K562 (cell line): ENCODE data around the gene SNX19. TPM values are rescaled to one million over a fixed set of nuclear protein-coding genes. Genes with fewer than 3 reads are reported as not detected.

ENCODE experiments used
- ATAC-seq: fragments of 200-7000 bp; cut with Tn5 transposase; 3 replicates; pipeline ENCODE4 v1.9.1; 2020; ENCODE audit warnings: moderate library complexity
- BruUV-seq: library from RNA; stranded (reverse); fragments of 400-500 nt; replicated peaks from 2 replicates; lab custom pipeline; 2021; lab: Mats Ljungman, UMichigan
- CTCF ChIA-PET: fragments of 300-600 bp; formaldehyde crosslinking; extraction: SDS; loops from one replicate; lab custom pipeline; 2021; ENCODE audit warnings: low intra/inter-chr PET ratio; lab: Yijun Ruan, JAX
- POLR2A ChIA-PET: fragments of 300-600, 350-650 bp; sonication (Branson Sonifier 250); formaldehyde crosslinking; extraction: SDS; loops from one replicate; lab custom pipeline; 2021; ENCODE audit warnings: antibody characterized with exemption, inconsistent platforms; lab: Yijun Ruan, JAX
- DNase-seq, 4 experiments: peaks; one replicate each; pipeline versions ENCODE4 v3.0.0 to v3.0.0-alpha.2; 2011 to 2018; ENCODE audit warnings: low spot score in 3 of 4, mixed read lengths in 3 of 4; ENCODE audit errors: extremely low read depth in 1 of 4
- FAIRE-seq: peaks from 2 replicates; lab custom pipeline; 2011; peaks lifted over from hg19 to GRCh38; lab: Jason Lieb, UNC
- H2AFZ ChIP-seq: 2 replicates; pipeline ENCODE4 v1.6.0; 2011; ENCODE audit warnings: low read depth, low read length, control low read depth, inconsistent platforms
- H3K27ac ChIP-seq: fragments of 200-600 bp; 3 replicates; pipeline ENCODE4 v1.8.0; 2011; ENCODE audit warnings: low read depth, mild to moderate bottlenecking, control low read depth, inconsistent platforms, low read length, moderate library complexity, mixed read lengths; ENCODE audit errors: extremely low read depth
- H3K27me3 ChIP-seq, 2 experiments: fragments of 300-600 bp in 1 of 2; 2 replicates in 1 of 2; 3 replicates in 1 of 2; pipeline versions ENCODE4 v1.6.0 to v1.8.0; 2011; ENCODE audit warnings: inconsistent platforms in 2 of 2, low read length in 2 of 2, mild to moderate bottlenecking in 1 of 2, mixed read lengths in 1 of 2, moderate library complexity in 1 of 2; ENCODE audit not compliant: control insufficient read depth in 2 of 2, insufficient read depth in 2 of 2
- H3K36me3 ChIP-seq: fragments of 300-600 bp; 3 replicates; pipeline ENCODE4 v1.8.0; 2011; ENCODE audit warnings: mild to moderate bottlenecking, low read length, inconsistent platforms; ENCODE audit not compliant: control insufficient read depth, insufficient read depth
- H3K4me1 ChIP-seq, 2 experiments: fragments of 200-600 bp in 1 of 2; replicated peaks in 1 of 2; 2 replicates in 1 of 2; 3 replicates in 1 of 2; pipeline versions ENCODE4 v1.5.1 to v1.8.0; 2011; ENCODE audit warnings: inconsistent platforms in 2 of 2, low read length in 2 of 2, mild to moderate bottlenecking in 1 of 2, mixed read lengths in 1 of 2, moderate library complexity in 1 of 2; ENCODE audit not compliant: control insufficient read depth in 2 of 2, insufficient read depth in 2 of 2
- H3K4me2 ChIP-seq: 2 replicates; pipeline ENCODE4 v1.6.1; 2011; ENCODE audit warnings: low read length, control low read depth, inconsistent platforms, mixed read lengths; ENCODE audit not compliant: insufficient read depth
- H3K4me3 ChIP-seq: fragments of 200-600 bp; sonication (generic), shearing (Covaris generic); 2 replicates; pipeline ENCODE4 v1.5.1; 2016; ENCODE audit warnings: control low read depth, inconsistent platforms
- H3K79me2 ChIP-seq: fragments of 200-600 bp; 3 replicates; pipeline ENCODE4 v1.8.0; 2011; ENCODE audit warnings: low read length, inconsistent platforms; ENCODE audit not compliant: control insufficient read depth, insufficient read depth
- H3K9ac ChIP-seq, 2 experiments: 2 replicates each; pipeline versions ENCODE4 v1.6.0 to v1.6.1; 2011; ENCODE audit warnings: low read depth in 2 of 2, low read length in 2 of 2, control low read depth in 1 of 2, inconsistent platforms in 1 of 2, mild to moderate bottlenecking in 1 of 2, mixed read lengths in 1 of 2; ENCODE audit not compliant: insufficient read depth in 1 of 2
- H3K9me1 ChIP-seq: one replicate; pipeline ENCODE4 v1.6.0; 2011; ENCODE audit warnings: inconsistent platforms, mild to moderate bottlenecking, low read length, moderate library complexity; ENCODE audit not compliant: control insufficient read depth, insufficient read depth
- H3K9me3 ChIP-seq: replicated peaks from 2 replicates; pipeline ENCODE4 v1.5.1; 2011; ENCODE audit warnings: low read depth, low read length, inconsistent platforms; ENCODE audit not compliant: control insufficient read depth, insufficient read depth
- H4K20me1 ChIP-seq: replicated peaks from 2 replicates; pipeline ENCODE4 v1.6.1; 2011; ENCODE audit warnings: low read length, inconsistent platforms, mixed read lengths; ENCODE audit not compliant: control insufficient read depth, insufficient read depth
- ARID2 ChIP-seq: fragments of 450-650 bp; IDR thresholded peaks from 2 replicates; pipeline ENCODE4 v1.6.1; 2017; ENCODE audit warnings: antibody characterized with exemption, mild to moderate bottlenecking
- BCLAF1 ChIP-seq, 2 experiments: fragments of 450-650 bp in 1 of 2; IDR thresholded peaks; 2 replicates each; pipeline ENCODE4 v1.6.1; 2011 to 2017; ENCODE audit warnings: low read depth in 2 of 2, antibody characterized with exemption in 1 of 2, borderline replicate concordance in 1 of 2, low read length in 1 of 2, mild to moderate bottlenecking in 1 of 2, mixed read lengths in 1 of 2; ENCODE audit not compliant: control insufficient read depth in 1 of 2
- BRD4 ChIP-seq: fragments of 200-600 bp; sonication (generic); IDR thresholded peaks from 2 replicates; pipeline ENCODE4 v1.6.1; 2017; ENCODE audit warnings: inconsistent platforms
- CREBBP ChIP-seq: IDR thresholded peaks from one replicate; pipeline ENCODE4 v1.6.1; 2012; ENCODE audit warnings: low read depth, mild to moderate bottlenecking, control low read depth, inconsistent platforms, low read length
- ELF4 ChIP-seq: fragments of 450-650 bp; formaldehyde crosslinking; IDR thresholded peaks from 2 replicates; pipeline ENCODE4 v1.4.0; 2022; ENCODE audit warnings: missing genetic modification characterization
- ETV1 ChIP-seq: fragments of 450-650 bp; conservative IDR thresholded peaks from 2 replicates; pipeline ENCODE4 v1.6.1; 2016; ENCODE audit warnings: missing genetic modification characterization, control low read depth, low read depth, missing compliant biosample characterization
- EZH2 ChIP-seq: IDR thresholded peaks from 2 replicates; pipeline ENCODE4 v1.6.1; 2012; ENCODE audit warnings: low read depth, mild to moderate bottlenecking, inconsistent platforms, low read length, borderline replicate concordance
- OTX1 ChIP-seq: fragments of 450-650 bp; formaldehyde crosslinking; IDR thresholded peaks from 2 replicates; pipeline ENCODE4 v1.4.0; 2022; ENCODE audit warnings: mild to moderate bottlenecking
- PTBP1 ChIP-seq: fragments of 200-400 bp; formaldehyde crosslinking; IDR thresholded peaks from 2 replicates; pipeline ENCODE4 v1.6.1; 2017; ENCODE audit warnings: low read depth, low read length
- RNF2 ChIP-seq: sonication (generic); IDR thresholded peaks from 2 replicates; pipeline ENCODE4 v1.6.1; 2016
- SMAD1 ChIP-seq: fragments of 150-350 bp; IDR thresholded peaks from 2 replicates; pipeline ENCODE4 v1.6.1; 2014; ENCODE audit warnings: low read length, low read depth; ENCODE audit not compliant: partially characterized antibody
- SMARCB1 ChIP-seq: IDR thresholded peaks from 2 replicates; pipeline ENCODE4 v1.6.1; 2011; ENCODE audit warnings: improper control_type of control experiment, low read depth; ENCODE audit not compliant: insufficient read length
- SMARCE1 ChIP-seq: fragments of 450-650 bp; IDR thresholded peaks from 2 replicates; pipeline ENCODE4 v1.7.1; 2016; ENCODE audit warnings: mild to moderate bottlenecking
- WHSC1 ChIP-seq: IDR thresholded peaks from one replicate; pipeline ENCODE4 v1.6.1; 2012; ENCODE audit warnings: low read length, control low read depth, inconsistent platforms
- ZSCAN32 ChIP-seq: fragments of 450-650 bp; formaldehyde crosslinking; IDR thresholded peaks from 2 replicates; pipeline ENCODE4 v1.4.0; 2020; ENCODE audit warnings: mild to moderate bottlenecking, moderate library complexity
- in situ Hi-C: fragments of 300-500 bp; cut with MboI; formaldehyde crosslinking; loops from 4 replicates; pipeline ENCODE4 v1.15.0; 2018; ENCODE audit warnings: inconsistent platforms, mixed read lengths
- intact Hi-C: fragments of 100-400 bp; cut with micrococcal nuclease; formaldehyde crosslinking; loops from 2 replicates; pipeline ENCODE4 v1.14.2; 2022
- polyA plus RNA-seq, 8 experiments: library from polyadenylated mRNA; depleted of rRNA in 4 of 8; stranded (reverse) in 5 of 8; unstranded in 3 of 8; fragments of >200 nt; fragmentation: Nextera tagmentation in 2 of 8; fragmentation: Illumina TruSeq in 1 of 8; extraction: Ambion mirVana in 2 of 8; extraction: Trizol in 1 of 8; gene quantifications; 2 replicates each; pipeline versions ENCODE4 v1.2.1 to v1.2.3, GENCODE V29; 2011 to 2014; ENCODE audit warnings: inconsistent platforms in 1 of 8, missing spikeins in 1 of 8
- total RNA-seq, 7 experiments: library from RNA; depleted of rRNA in 6 of 7; stranded (reverse); fragments of >200 nt in 6 of 7; fragmentation: Illumina TruSeq in 2 of 7; extraction: Trizol in 2 of 7; gene quantifications; 2 replicates each; pipeline versions ENCODE4 v1.2.1 to v1.2.3, GENCODE V29; 2011 to 2021; ENCODE audit warnings: low replicate concordance in 1 of 7
- TF ChIP-seq, protein P1 (sequence below): IDR thresholded peaks from 2 replicates; pipeline ENCODE4 v1.6.1; 2011; ENCODE audit not compliant: insufficient read length; ENCODE audit errors: extremely low read depth
- TF ChIP-seq, protein P2 (sequence below), 2 experiments: fragments of 450-650 bp in 1 of 2; sonication (generic) in 1 of 2; formaldehyde crosslinking; conservative IDR thresholded peaks; 2 replicates each; pipeline versions ENCODE4 v1.4.0 to v1.8.1; 2020 to 2022; ENCODE audit warnings: mild to moderate bottlenecking in 1 of 2, missing genetic modification reagents in 1 of 2
- TF ChIP-seq, protein P3 (sequence below): sonication (generic); formaldehyde crosslinking; IDR thresholded peaks from 2 replicates; pipeline ENCODE4 v1.8.0; 2022; ENCODE audit warnings: missing genetic modification reagents, mild to moderate bottlenecking, borderline replicate concordance

SNX19 gene
- total and polyA plus RNA-seq, 9 of the 15 experiments (the other 6 are each of a cell fraction or from before 2014, with no cell fraction given): 2.2 to 31.3 (median 19.6) TPM

GRCh38 chr11:130834886-130835285 lies 81.4 kb downstream of the SNX19 start:
- Histone ChIP-seq H3K4me3 (no peak overlapping the region), H2AFZ (no peak overlapping the region), H3K36me3 (no peaks in the 10 kb centered on the region), H3K9me1 (no peaks in the 10 kb centered on the region), H3K27ac (no peak overlapping the region), H3K79me2 (no peaks in the 10 kb centered on the region), H4K20me1 (no peaks in the 10 kb centered on the region), H3K9ac (no peak overlapping the region), H3K4me2 (no peak overlapping the region), H3K9me3 (no peaks in the 10 kb centered on the region), H3K4me1 (no peaks in the 10 kb centered on the region), H3K27me3 (peaks cover 0 to 15% of the 10 kb centered on the region in 2 experiments; a peak in 2 of 5 replicates)
- POLR2A ChIA-PET: no interaction called here
- DNase-seq (no peak), FAIRE-seq (no peak), ATAC-seq (no peak)
- in situ Hi-C loops (no loop called here), intact Hi-C loops (no loop called here)
- no TSS peak for BruUV-seq
- CTCF ChIA-PET: no interaction called here
- TF ChIP-seq WHSC1: no peak
- TF ChIP-seq, protein P1, sequence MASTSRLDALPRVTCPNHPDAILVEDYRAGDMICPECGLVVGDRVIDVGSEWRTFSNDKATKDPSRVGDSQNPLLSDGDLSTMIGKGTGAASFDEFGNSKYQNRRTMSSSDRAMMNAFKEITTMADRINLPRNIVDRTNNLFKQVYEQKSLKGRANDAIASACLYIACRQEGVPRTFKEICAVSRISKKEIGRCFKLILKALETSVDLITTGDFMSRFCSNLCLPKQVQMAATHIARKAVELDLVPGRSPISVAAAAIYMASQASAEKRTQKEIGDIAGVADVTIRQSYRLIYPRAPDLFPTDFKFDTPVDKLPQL: no peak
- TF ChIP-seq, protein P2, sequence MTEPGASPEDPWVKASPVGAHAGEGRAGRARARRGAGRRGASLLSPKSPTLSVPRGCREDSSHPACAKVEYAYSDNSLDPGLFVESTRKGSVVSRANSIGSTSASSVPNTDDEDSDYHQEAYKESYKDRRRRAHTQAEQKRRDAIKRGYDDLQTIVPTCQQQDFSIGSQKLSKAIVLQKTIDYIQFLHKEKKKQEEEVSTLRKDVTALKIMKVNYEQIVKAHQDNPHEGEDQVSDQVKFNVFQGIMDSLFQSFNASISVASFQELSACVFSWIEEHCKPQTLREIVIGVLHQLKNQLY (CRISPR knock-in tag; conservative IDR thresholded peaks at IDR 0.05): no peak
- TF ChIP-seq ETV1 (tag): no peak
- TF ChIP-seq CREBBP: no peak
- TF ChIP-seq ARID2: no peak
- TF ChIP-seq ELF4 (CRISPR knock-in tag): no peak
- no peak for TF ChIP-seq EZH2
- no peak for TF ChIP-seq BRD4
- TF ChIP-seq SMARCB1: no peak
- no peak for TF ChIP-seq OTX1 (CRISPR knock-in tag)
- TF ChIP-seq BCLAF1 (IDR thresholded peaks at IDR 0.05; ENCODE audit: borderline replicate concordance in 1 of 2, control insufficient read depth in 1 of 2, low read depth in 2 of 2, low read length in 1 of 2): no peak
- TF ChIP-seq ZSCAN32 (CRISPR knock-in tag): no peak
- TF ChIP-seq SMAD1: no peak
- TF ChIP-seq RNF2: no peak
- TF ChIP-seq PTBP1: no peak
- TF ChIP-seq, protein P3, sequence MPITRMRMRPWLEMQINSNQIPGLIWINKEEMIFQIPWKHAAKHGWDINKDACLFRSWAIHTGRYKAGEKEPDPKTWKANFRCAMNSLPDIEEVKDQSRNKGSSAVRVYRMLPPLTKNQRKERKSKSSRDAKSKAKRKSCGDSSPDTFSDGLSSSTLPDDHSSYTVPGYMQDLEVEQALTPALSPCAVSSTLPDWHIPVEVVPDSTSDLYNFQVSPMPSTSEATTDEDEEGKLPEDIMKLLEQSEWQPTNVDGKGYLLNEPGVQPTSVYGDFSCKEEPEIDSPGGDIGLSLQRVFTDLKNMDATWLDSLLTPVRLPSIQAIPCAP: no peak
- TF ChIP-seq SMARCE1: no peak
- TF ChIP-seq, all 486 proteins: peak for 0
